ENCODE measurements around the gene KANTR. TPM values are rescaled to one million over a fixed set of nuclear protein-coding genes. Genes with fewer than 3 reads are reported as not detected.

Gene KANTR
- polyA plus RNA-seq, 3 donors: 0.32 to 4.3 (median 0.44) TPM

DNA sequence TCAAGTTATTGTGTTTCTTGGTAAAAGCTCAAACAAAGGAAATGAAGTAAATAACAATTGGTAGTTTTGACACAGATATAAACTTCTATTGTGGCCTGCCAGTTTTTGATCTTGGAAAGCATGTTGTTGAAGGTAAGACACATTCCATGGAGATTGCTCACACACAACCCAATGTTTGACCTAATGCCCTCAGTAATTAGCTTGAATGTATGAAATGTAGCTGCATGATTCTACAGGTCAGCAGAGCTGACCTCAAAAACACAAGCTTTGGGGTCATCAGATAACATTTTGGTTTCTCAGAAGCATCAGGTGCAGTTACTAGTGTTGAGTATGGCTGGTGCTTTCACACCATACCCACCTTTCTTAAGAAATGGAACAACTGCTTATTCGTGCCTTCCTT is 28.8 kb upstream of the KANTR start:
- Mint-ChIP-seq H3K36me3 (no peaks in the 10 kb centered on the region), H3K4me3 (no peak overlapping the region), H3K27ac (no peak overlapping the region), H3K4me1 (peaks cover 7% of the 10 kb centered on the region), H3K9me3 (no peaks in the 10 kb centered on the region), H3K27me3 (ENCODE audit: low read depth in 3 of 3) (peaks cover 0 to 22% (median 1%) of the 10 kb centered on the region in 3 donors)
- H3K4me3 ChIP-seq (replicated peaks in 1 of 3; ENCODE audit: low read depth in 2 of 3, low read length in 3 of 3): no peak overlapping the region
- H3K9ac ChIP-seq (ENCODE audit: insufficient read depth, low read length, poor library complexity, severe bottlenecking): no peak overlapping the region
- H3K9me3 ChIP-seq (replicated peaks in 1 of 2; ENCODE audit: control insufficient read depth in 1 of 2, insufficient read depth in 1 of 2, low read length in 2 of 2): no peaks in the 10 kb centered on the region
- no peaks in the 10 kb centered on the region for H3K79me2 ChIP-seq (ENCODE audit: insufficient read depth, low read length)
- no peaks in the 10 kb centered on the region for H4K20me1 ChIP-seq (ENCODE audit: insufficient read depth, low read length)
- DNase-seq: no peak
- H3K4me2 ChIP-seq (replicated peaks; ENCODE audit: extremely low read depth, low read length, poor library complexity, severe bottlenecking): no peak overlapping the region
- peaks cover 0 to 3% of the 10 kb centered on the region in 2 donors for H3K27me3 ChIP-seq (ENCODE audit: control insufficient read depth in 2 of 2, insufficient read depth in 2 of 2, low read length in 2 of 2)
- no peak overlapping the region for H2AFZ ChIP-seq (ENCODE audit: insufficient read depth, low read depth, low read length, poor library complexity, severe bottlenecking)
- H3K4me1 ChIP-seq (ENCODE audit: control insufficient read depth in 1 of 2, insufficient read depth in 2 of 2, low read length in 2 of 2): peaks cover 0 to 8% of the 10 kb centered on the region in 2 donors
- no peak overlapping the region for H3K27ac ChIP-seq (ENCODE audit: low read depth in 1 of 2, low read length in 2 of 2)
- TF ChIP-seq, protein P1, sequence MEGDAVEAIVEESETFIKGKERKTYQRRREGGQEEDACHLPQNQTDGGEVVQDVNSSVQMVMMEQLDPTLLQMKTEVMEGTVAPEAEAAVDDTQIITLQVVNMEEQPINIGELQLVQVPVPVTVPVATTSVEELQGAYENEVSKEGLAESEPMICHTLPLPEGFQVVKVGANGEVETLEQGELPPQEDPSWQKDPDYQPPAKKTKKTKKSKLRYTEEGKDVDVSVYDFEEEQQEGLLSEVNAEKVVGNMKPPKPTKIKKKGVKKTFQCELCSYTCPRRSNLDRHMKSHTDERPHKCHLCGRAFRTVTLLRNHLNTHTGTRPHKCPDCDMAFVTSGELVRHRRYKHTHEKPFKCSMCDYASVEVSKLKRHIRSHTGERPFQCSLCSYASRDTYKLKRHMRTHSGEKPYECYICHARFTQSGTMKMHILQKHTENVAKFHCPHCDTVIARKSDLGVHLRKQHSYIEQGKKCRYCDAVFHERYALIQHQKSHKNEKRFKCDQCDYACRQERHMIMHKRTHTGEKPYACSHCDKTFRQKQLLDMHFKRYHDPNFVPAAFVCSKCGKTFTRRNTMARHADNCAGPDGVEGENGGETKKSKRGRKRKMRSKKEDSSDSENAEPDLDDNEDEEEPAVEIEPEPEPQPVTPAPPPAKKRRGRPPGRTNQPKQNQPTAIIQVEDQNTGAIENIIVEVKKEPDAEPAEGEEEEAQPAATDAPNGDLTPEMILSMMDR (IDR thresholded peaks at IDR 0.05): no peak
- H3K36me3 ChIP-seq (replicated peaks in 1 of 2; ENCODE audit: control insufficient read depth in 1 of 2, insufficient read depth in 2 of 2, low read length in 2 of 2): no peaks in the 10 kb centered on the region
- intact Hi-C loops (cut with micrococcal nuclease): no loop called here
- no CpG with 5 or more reads among the region's 1 CpG for WGBS (ENCODE audit: insufficient coverage)

DNA sequence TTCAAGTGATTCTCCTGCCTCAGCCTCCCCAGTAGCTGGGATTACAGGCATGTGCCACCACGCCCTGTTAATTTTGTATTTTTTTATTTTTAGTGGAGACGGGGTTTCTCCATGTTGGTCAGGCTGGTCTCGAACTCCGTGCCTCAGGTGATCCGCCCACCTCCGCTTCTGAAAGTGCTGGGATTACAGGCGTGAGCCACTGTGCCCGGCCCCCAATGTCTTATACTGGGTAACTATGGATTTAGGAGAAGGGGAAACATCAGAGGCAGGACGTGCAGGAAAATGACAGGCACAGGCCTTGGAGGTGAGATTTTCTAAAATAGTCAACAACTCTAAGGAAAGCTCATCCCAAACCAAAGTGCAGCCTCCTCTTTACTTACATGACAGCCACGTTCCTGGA is 22.9 kb upstream of the KANTR start:
- Histone ChIP-seq H3K4me3 (replicated peaks in 1 of 3; ENCODE audit: low read depth in 2 of 3, low read length in 3 of 3) (no peak overlapping the region), H3K27me3 (ENCODE audit: control insufficient read depth in 2 of 2, insufficient read depth in 2 of 2, low read length in 2 of 2) (no peaks in the 10 kb centered on the region), H3K4me2 (replicated peaks; ENCODE audit: extremely low read depth, low read length, poor library complexity, severe bottlenecking) (no peak overlapping the region), H3K27ac (ENCODE audit: low read depth in 1 of 2, low read length in 2 of 2) (no peak overlapping the region), H3K79me2 (ENCODE audit: insufficient read depth, low read length) (no peaks in the 10 kb centered on the region), H3K36me3 (replicated peaks in 1 of 2; ENCODE audit: control insufficient read depth in 1 of 2, insufficient read depth in 2 of 2, low read length in 2 of 2) (no peaks in the 10 kb centered on the region), H3K9me3 (replicated peaks in 1 of 2; ENCODE audit: control insufficient read depth in 1 of 2, insufficient read depth in 1 of 2, low read length in 2 of 2) (no peaks in the 10 kb centered on the region), H2AFZ (ENCODE audit: insufficient read depth, low read depth, low read length, poor library complexity, severe bottlenecking) (no peak overlapping the region), H3K4me1 (ENCODE audit: control insufficient read depth in 1 of 2, insufficient read depth in 2 of 2, low read length in 2 of 2) (peaks cover 10 to 13% of the 10 kb centered on the region in 2 donors), H3K9ac (ENCODE audit: insufficient read depth, low read length, poor library complexity, severe bottlenecking) (no peak overlapping the region), H4K20me1 (ENCODE audit: insufficient read depth, low read length) (no peaks in the 10 kb centered on the region)
- H3K4me3 Mint-ChIP-seq: no peak overlapping the region
- peaks cover 10% of the 10 kb centered on the region for H3K4me1 Mint-ChIP-seq
- no peak for DNase-seq
- TF ChIP-seq, protein P1 (IDR thresholded peaks at IDR 0.05): no peak
- H3K27me3 Mint-ChIP-seq (ENCODE audit: low read depth in 3 of 3): peaks cover 2 to 17% (median 3%) of the 10 kb centered on the region in 3 donors
- no peaks in the 10 kb centered on the region for H3K36me3 Mint-ChIP-seq
- peaks cover 0 to 2% (median 0%) of the 10 kb centered on the region in 7 donors for H3K9me3 Mint-ChIP-seq
- H3K27ac Mint-ChIP-seq: no peak overlapping the region
- WGBS (ENCODE audit: insufficient coverage): 98% methylated on average over 7 of the region's 10 CpGs
- intact Hi-C loops (cut with micrococcal nuclease): no loop called here
